H9 (cell line): ENCODE results near the gene RPP14. TPM values are rescaled to one million over a fixed set of nuclear protein-coding genes. Genes with fewer than 3 reads are reported as not detected.

Experiments used
- DNase-seq: peaks from one replicate; pipeline ENCODE4 v3.0.0-alpha.2; 2017
- H2AFZ ChIP-seq: one replicate; pipeline ENCODE4 v1.6.1; 2013; ENCODE audit warnings: mild to moderate bottlenecking, low read length, control low read depth, moderate library complexity
- H2AK5ac ChIP-seq: 2 replicates; pipeline ENCODE4 v1.6.1; 2013; ENCODE audit warnings: low read length, control low read depth, mixed read lengths; ENCODE audit not compliant: insufficient read length
- H2BK120ac ChIP-seq: one replicate; pipeline ENCODE4 v1.6.1; 2013; ENCODE audit warnings: low read depth, mild to moderate bottlenecking, low read length, control low read depth, inconsistent platforms; ENCODE audit not compliant: poor library complexity, severe bottlenecking
- H2BK12ac ChIP-seq: 2 replicates; pipeline ENCODE4 v1.6.1; 2013; ENCODE audit warnings: low read length, control low read depth, mixed read lengths, low read depth; ENCODE audit not compliant: insufficient read length
- H2BK15ac ChIP-seq: 2 replicates; pipeline ENCODE4 v1.6.1; 2013; ENCODE audit warnings: low read depth, low read length, control low read depth
- H2BK20ac ChIP-seq: one replicate; pipeline ENCODE4 v1.6.1; 2013; ENCODE audit warnings: low read depth, mild to moderate bottlenecking, low read length, control low read depth, inconsistent platforms; ENCODE audit not compliant: poor library complexity, severe bottlenecking
- H2BK5ac ChIP-seq: 2 replicates; pipeline ENCODE4 v1.6.1; 2013; ENCODE audit warnings: low read length, control low read depth, mixed read lengths; ENCODE audit not compliant: insufficient read length
- H3K14ac ChIP-seq: 2 replicates; pipeline ENCODE4 v1.6.1; 2013; ENCODE audit warnings: low read length, control low read depth; ENCODE audit not compliant: insufficient read depth
- H3K18ac ChIP-seq: 2 replicates; pipeline ENCODE4 v1.6.1; 2013; ENCODE audit warnings: low read depth, mild to moderate bottlenecking, mixed read lengths, low read length, control low read depth; ENCODE audit not compliant: insufficient read length
- H3K23ac ChIP-seq: 2 replicates; pipeline ENCODE4 v1.6.1; 2013; ENCODE audit warnings: low read length, control low read depth, mixed read lengths, low read depth; ENCODE audit not compliant: insufficient read length
- H3K23me2 ChIP-seq: 2 replicates; pipeline ENCODE4 v1.6.1; 2013; ENCODE audit warnings: low read depth, mild to moderate bottlenecking, mixed read lengths, low read length, control low read depth; ENCODE audit not compliant: insufficient read length, poor library complexity, severe bottlenecking
- H3K27ac ChIP-seq: 2 replicates; pipeline ENCODE4 v1.5.1; 2013; ENCODE audit warnings: low read length, control low read depth, mixed read lengths, low read depth; ENCODE audit not compliant: insufficient read length
- H3K27me3 ChIP-seq: 2 replicates; pipeline ENCODE4 v1.6.1; 2013; ENCODE audit warnings: low read length, control low read depth, inconsistent platforms; ENCODE audit not compliant: insufficient read depth
- H3K4ac ChIP-seq: 2 replicates; pipeline ENCODE4 v1.6.1; 2013; ENCODE audit warnings: low read depth, mild to moderate bottlenecking, control low read depth, inconsistent platforms, low read length, moderate library complexity
- H3K4me1 ChIP-seq: 2 replicates; pipeline ENCODE4 v1.6.1; 2013; ENCODE audit warnings: low read length, control low read depth, inconsistent platforms; ENCODE audit not compliant: insufficient read depth
- H3K4me2 ChIP-seq: 2 replicates; pipeline ENCODE4 v1.6.1; 2013; ENCODE audit warnings: low read length, control low read depth, mixed read lengths; ENCODE audit not compliant: insufficient read length, insufficient read depth
- H3K56ac ChIP-seq: 2 replicates; pipeline ENCODE4 v1.6.1; 2013; ENCODE audit warnings: low read depth, mild to moderate bottlenecking, mixed read lengths, low read length, control low read depth; ENCODE audit not compliant: insufficient read length
- H3K79me1 ChIP-seq: 2 replicates; pipeline ENCODE4 v1.6.1; 2013; ENCODE audit warnings: low read depth, mild to moderate bottlenecking, moderate library complexity, low read length, control low read depth, inconsistent platforms; ENCODE audit not compliant: insufficient read depth, poor library complexity, severe bottlenecking
- H3K79me2 ChIP-seq: 2 replicates; pipeline ENCODE4 v1.6.1; 2013; ENCODE audit warnings: low read length, control low read depth, inconsistent platforms; ENCODE audit not compliant: insufficient read depth
- H3K9ac ChIP-seq: 2 replicates; pipeline ENCODE4 v1.6.1; 2013; ENCODE audit warnings: low read length, control low read depth, mixed read lengths; ENCODE audit not compliant: insufficient read length; ENCODE audit errors: extremely low read depth
- H3K9me3 ChIP-seq: one replicate; pipeline ENCODE4 v1.6.1; 2013; ENCODE audit warnings: low read depth, low read length, inconsistent platforms; ENCODE audit not compliant: control insufficient read depth
- H3T11ph ChIP-seq: one replicate; pipeline ENCODE4 v1.6.1; 2013; ENCODE audit warnings: mild to moderate bottlenecking, low read length, control low read depth, inconsistent platforms
- H4K20me1 ChIP-seq: one replicate; pipeline ENCODE4 v1.6.1; 2013; ENCODE audit not compliant: control insufficient read depth, insufficient read length, insufficient read depth
- H4K5ac ChIP-seq: 2 replicates; pipeline ENCODE4 v1.6.1; 2013; ENCODE audit warnings: low read depth, mild to moderate bottlenecking, mixed read lengths, low read length, control low read depth; ENCODE audit not compliant: insufficient read length
- H4K8ac ChIP-seq: replicated peaks from 2 replicates; pipeline ENCODE4 v1.6.1; 2013; ENCODE audit warnings: low read length, control low read depth, mixed read lengths, low read depth; ENCODE audit not compliant: insufficient read length
- H4K91ac ChIP-seq: 2 replicates; pipeline ENCODE4 v1.6.1; 2013; ENCODE audit warnings: low read depth, mild to moderate bottlenecking, moderate library complexity, mixed read lengths, low read length, control low read depth; ENCODE audit not compliant: insufficient read length
- H3K27ac Mint-ChIP-seq, 3 experiments: 2 replicates in 2 of 3; 3 replicates in 1 of 3; pipeline ENCODE4 v1.8.0; 2020 to 2021; ENCODE audit warnings: mixed read lengths in 3 of 3, mild to moderate bottlenecking in 1 of 3, moderate library complexity in 1 of 3
- H3K27me3 Mint-ChIP-seq: 2 replicates; pipeline ENCODE4 v1.8.0; 2021; ENCODE audit warnings: low read depth, mild to moderate bottlenecking, moderate library complexity, mixed read lengths
- H3K36me3 Mint-ChIP-seq, 3 experiments: 2 replicates in 2 of 3; 3 replicates in 1 of 3; pipeline ENCODE4 v1.8.0; 2020 to 2021; ENCODE audit warnings: low read depth in 3 of 3, mixed read lengths in 3 of 3; ENCODE audit not compliant: insufficient read depth in 1 of 3
- H3K4me1 Mint-ChIP-seq, 2 experiments: 2 replicates each; pipeline ENCODE4 v1.8.0; 2020; ENCODE audit warnings: mixed read lengths in 2 of 2
- H3K4me3 Mint-ChIP-seq, 2 experiments: 2 replicates in 1 of 2; 3 replicates in 1 of 2; pipeline ENCODE4 v1.8.0; 2020 to 2021; ENCODE audit warnings: mild to moderate bottlenecking in 2 of 2, mixed read lengths in 2 of 2, moderate library complexity in 1 of 2
- H3K9me3 Mint-ChIP-seq, 2 experiments: 2 replicates in 1 of 2; 3 replicates in 1 of 2; pipeline ENCODE4 v1.8.0; 2020; ENCODE audit warnings: mild to moderate bottlenecking in 2 of 2, mixed read lengths in 2 of 2, moderate library complexity in 1 of 2
- CTCF ChIP-seq: fragments of 200-600 bp; sonication (generic); conservative IDR thresholded peaks from 3 replicates; pipeline ENCODE4 v1.8.0; 2021; ENCODE audit warnings: antibody characterized with exemption, mild to moderate bottlenecking
- WGBS: extraction: QIAGEN DNeasy Blood & Tissue Kit; methylation state at CpG from one replicate; pipeline ENCODE4 v1.1.7; 2013; ENCODE audit warnings: missing lambda C conversion rate, low lambda C conversion rate, mixed read lengths; ENCODE audit not compliant: insufficient read length; ENCODE audit errors: extremely low coverage; 5-methylcytosine and 5-hydroxymethylcytosine counted together
- total RNA-seq: library from RNA; stranded (reverse); gene quantifications from 2 replicates; pipeline ENCODE4 v1.2.1, GENCODE V29; 2021

The RPP14 gene
- total RNA-seq, 1 experiment from 2014 or later, result 23.9 TPM

GRCh38 chr3:58270485-58270884 lies 35.6 kb upstream of the RPP14 start:
- no peak for DNase-seq
- no peak overlapping the region for H2BK20ac ChIP-seq
- H2BK5ac ChIP-seq, result no peak overlapping the region
- no peak overlapping the region for H3K27ac ChIP-seq
- no peak overlapping the region for H3K4me2 ChIP-seq
- H3K9ac ChIP-seq, result no peak overlapping the region
- no peaks in the 10 kb centered on the region for H3K23me2 ChIP-seq
- no peaks in the 10 kb centered on the region for H3K4me1 Mint-ChIP-seq
- no peaks in the 10 kb centered on the region for H3K27me3 ChIP-seq
- H2BK120ac ChIP-seq, result no peak overlapping the region
- no peaks in the 10 kb centered on the region for H3K79me2 ChIP-seq
- no peak overlapping the region for H2AFZ ChIP-seq
- WGBS, result no CpG with 5 or more reads among the region's 2 CpGs
- H3K9me3 Mint-ChIP-seq, result no peaks in the 10 kb centered on the region
- H3T11ph ChIP-seq, result no peak overlapping the region
- H4K91ac ChIP-seq, result no peak overlapping the region
- H3K27ac Mint-ChIP-seq, result no peak overlapping the region
- no peaks in the 10 kb centered on the region for H4K20me1 ChIP-seq
- H4K5ac ChIP-seq, result no peak overlapping the region
- no peak overlapping the region for H2AK5ac ChIP-seq
- no peaks in the 10 kb centered on the region for H3K9me3 ChIP-seq
- H3K14ac ChIP-seq, result no peak overlapping the region
- H3K79me1 ChIP-seq, result no peaks in the 10 kb centered on the region
- H3K4ac ChIP-seq, result no peak overlapping the region
- H2BK12ac ChIP-seq, result no peak overlapping the region
- TF ChIP-seq CTCF, result no peak
- 0 out of 7 replicates have a peak, but pooled peaks cover 0 to 4% (median 0%) of the 10 kb centered on the region in 3 experiments for H3K36me3 Mint-ChIP-seq
- no peak overlapping the region for H3K23ac ChIP-seq
- no peaks in the 10 kb centered on the region for H3K4me1 ChIP-seq
- H3K18ac ChIP-seq, result no peak overlapping the region
- H4K8ac ChIP-seq, result no peak overlapping the region
- no peak overlapping the region for H3K56ac ChIP-seq
- no peak overlapping the region for H2BK15ac ChIP-seq
- no peaks in the 10 kb centered on the region for H3K27me3 Mint-ChIP-seq
- no peak overlapping the region for H3K4me3 Mint-ChIP-seq
